Activated naive CD4-positive, alpha-beta T cell treated with anti-CD3 and anti-CD28 coated beads for 36 hours (primary cell): ENCODE data around the gene SYNRG. TPM values are rescaled to one million over a fixed set of nuclear protein-coding genes. Genes with fewer than 3 reads are reported as not detected.
"Not testable (repeated sequence)": the region's sequence is repeated elsewhere in the genome, so short reads cannot be mapped to it uniquely, and the experiment has no call there.

ENCODE experiments used
- CTCF ChIA-PET: fragments of 350-600 bp; sonication (Branson Sonifier 250); formaldehyde crosslinking; loops from one replicate; lab custom pipeline; 2021; ENCODE audit warnings: antibody characterized with exemption; lab: Charles Lee
- DNase-seq: peaks from one replicate; pipeline ENCODE4 v3.0.0-alpha.2; 2020
- H3K27ac Mint-ChIP-seq: one replicate; pipeline ENCODE4 v1.8.0; 2021; ENCODE audit warnings: mild to moderate bottlenecking, mixed read lengths
- H3K27me3 Mint-ChIP-seq: one replicate; pipeline ENCODE4 v1.8.0; 2021; ENCODE audit warnings: low read depth, mixed read lengths
- H3K36me3 Mint-ChIP-seq: one replicate; pipeline ENCODE4 v1.8.0; 2021; ENCODE audit warnings: low read depth, mixed read lengths
- H3K4me1 Mint-ChIP-seq: one replicate; pipeline ENCODE4 v1.8.0; 2021; ENCODE audit warnings: low read depth, mixed read lengths
- H3K4me3 Mint-ChIP-seq: one replicate; pipeline ENCODE4 v1.8.0; 2021; ENCODE audit warnings: mild to moderate bottlenecking, moderate library complexity, mixed read lengths
- H3K9me3 Mint-ChIP-seq: one replicate; pipeline ENCODE4 v1.8.0; 2021; ENCODE audit warnings: mixed read lengths
- intact Hi-C: fragments of 100-400 bp; cut with micrococcal nuclease; formaldehyde crosslinking; loops from one replicate; pipeline ENCODE4 v1.15.1; 2023
- total RNA-seq, 2 experiments: library from RNA; stranded (reverse); gene quantifications; one replicate each; pipeline ENCODE4 v1.2.3, GENCODE V29; 2021

The SYNRG gene
- total RNA-seq, 2 experiments from 2014 or later = 39.1 to 40.1 TPM

DNA sequence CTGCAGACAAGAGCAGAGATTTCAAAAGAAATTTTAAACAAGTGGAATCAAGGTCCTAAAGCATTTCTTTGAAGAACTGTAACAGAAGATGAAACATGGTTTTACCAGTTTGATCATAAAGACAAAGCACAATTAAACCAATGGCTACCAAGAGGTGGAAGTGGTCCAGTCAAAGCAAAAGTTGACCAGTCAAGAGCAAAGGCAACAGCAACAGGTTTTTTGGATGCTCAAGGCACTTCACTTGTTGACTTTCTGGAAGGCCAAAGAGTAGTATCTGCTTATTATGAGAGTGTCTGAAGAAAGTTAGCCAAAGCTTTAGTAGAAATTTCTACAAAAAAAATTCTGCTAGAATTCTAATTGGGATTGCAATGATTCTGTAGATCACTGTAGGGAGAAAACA is 28.7 kb upstream of the SYNRG start:
- CTCF ChIA-PET = no interaction called here
- Mint-ChIP-seq H3K27me3 (no peaks in the 10 kb centered on the region), H3K36me3 (peaks cover 31% of the 10 kb centered on the region), H3K4me1 (peaks cover 21% of the 10 kb centered on the region), H3K27ac (no peak overlapping the region), H3K9me3 (no peaks in the 10 kb centered on the region), H3K4me3 (no peak overlapping the region)
- DNase-seq = no peak
- intact Hi-C loops = no loop called here

GRCh38 chr17:37616430-37616829 is 7.2 kb upstream of the SYNRG start:
- intact Hi-C loops, H3K4me1 Mint-ChIP-seq, H3K4me3 Mint-ChIP-seq, H3K27me3 Mint-ChIP-seq, H3K27ac Mint-ChIP-seq, DNase-seq, CTCF ChIA-PET, H3K9me3 Mint-ChIP-seq: not testable (repeated sequence)
- H3K36me3 Mint-ChIP-seq = peaks cover 14% of the 10 kb centered on the region

DNA sequence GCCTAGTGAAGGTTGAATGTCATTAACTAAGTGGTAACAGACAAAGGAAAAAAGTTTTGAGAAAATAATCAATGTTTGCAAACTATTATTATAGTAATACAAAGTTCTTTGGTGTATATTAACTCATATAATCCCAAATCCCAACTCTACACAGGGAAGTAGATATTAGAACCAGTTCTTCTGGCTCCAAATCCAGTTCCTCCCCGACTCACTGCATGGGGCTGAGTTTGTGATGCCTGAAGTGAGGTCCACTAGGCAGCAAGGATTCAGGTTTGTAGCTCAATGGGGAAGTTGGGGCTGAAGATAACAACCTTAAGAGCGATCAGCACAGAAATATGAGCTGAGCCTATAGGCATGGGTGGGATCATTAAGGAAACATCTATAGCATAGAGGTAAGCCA is 5.6 kb upstream of the SYNRG start:
- intact Hi-C loops = no loop called here
- Mint-ChIP-seq H3K27me3 (no peaks in the 10 kb centered on the region), H3K27ac (no peak overlapping the region), H3K36me3 (peaks cover 8% of the 10 kb centered on the region), H3K9me3 (no peaks in the 10 kb centered on the region), H3K4me3 (no peak overlapping the region), H3K4me1 (peaks cover under 1% of the 10 kb centered on the region)
- no peak for DNase-seq
- CTCF ChIA-PET = no interaction called here

GRCh38 chr17:37614391-37614790 is 5.2 kb upstream of the SYNRG start:
- Mint-ChIP-seq H3K4me3 (no peak overlapping the region), H3K27ac (no peak overlapping the region), H3K36me3 (peaks cover 8% of the 10 kb centered on the region), H3K27me3 (no peaks in the 10 kb centered on the region), H3K4me1 (peaks cover 4% of the 10 kb centered on the region), H3K9me3 (no peaks in the 10 kb centered on the region)
- no peak for DNase-seq
- CTCF ChIA-PET = no interaction called here
- intact Hi-C loops = no loop called here

- intact Hi-C loops = no loop called here
- H3K4me3 Mint-ChIP-seq = no peak overlapping the region
- no peak for DNase-seq
- H3K27me3 Mint-ChIP-seq = no peaks in the 10 kb centered on the region
- peaks cover 21% of the 10 kb centered on the region for H3K4me1 Mint-ChIP-seq
- CTCF ChIA-PET = interaction anchor here (0.6 kb wide), 1 partner anchor 39 kb away, joined by 3 read pairs; no protein-coding TSS in a partner anchor
- peaks cover 4% of the 10 kb centered on the region for H3K36me3 Mint-ChIP-seq
- H3K27ac Mint-ChIP-seq = no peak overlapping the region
- H3K9me3 Mint-ChIP-seq = no peaks in the 10 kb centered on the region
Measured at GRCh38 chr17:37610971-37611370, 1.8 kb upstream of the SYNRG start.

DNA sequence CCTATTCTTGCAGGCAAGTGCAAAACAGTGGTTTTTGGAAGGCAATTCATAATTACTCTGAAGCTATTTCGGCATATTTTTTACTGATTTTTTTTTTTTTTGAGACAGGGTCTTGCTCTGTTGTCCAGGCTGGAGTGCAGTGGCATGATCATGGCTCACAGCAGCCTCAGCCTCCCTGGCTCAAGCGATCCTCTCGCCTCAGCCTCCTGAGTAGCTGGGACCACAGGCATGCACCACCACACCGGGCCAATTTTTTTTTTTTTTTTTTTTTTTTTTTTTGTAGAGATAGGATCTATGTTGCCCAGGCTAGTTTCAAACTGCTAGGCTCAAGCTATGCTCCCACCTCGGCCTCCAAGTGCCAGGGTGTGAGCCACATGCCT is 813 bp upstream of the SYNRG start:
- H3K9me3 Mint-ChIP-seq, DNase-seq, H3K36me3 Mint-ChIP-seq, intact Hi-C loops, H3K27me3 Mint-ChIP-seq: not testable (repeated sequence)
- CTCF ChIA-PET = interaction anchor here (0.6 to 1.7 kb wide), 10 partner anchors 9 to 1819 kb away, joined by 3 to 7 read pairs (median 5); no protein-coding TSS in a partner anchor
- Mint-ChIP-seq H3K27ac (peak overlapping the region; percentile 82), H3K4me3 (peak overlapping the region; percentile 84), H3K4me1 (peaks cover 30% of the 10 kb centered on the region)

DNA sequence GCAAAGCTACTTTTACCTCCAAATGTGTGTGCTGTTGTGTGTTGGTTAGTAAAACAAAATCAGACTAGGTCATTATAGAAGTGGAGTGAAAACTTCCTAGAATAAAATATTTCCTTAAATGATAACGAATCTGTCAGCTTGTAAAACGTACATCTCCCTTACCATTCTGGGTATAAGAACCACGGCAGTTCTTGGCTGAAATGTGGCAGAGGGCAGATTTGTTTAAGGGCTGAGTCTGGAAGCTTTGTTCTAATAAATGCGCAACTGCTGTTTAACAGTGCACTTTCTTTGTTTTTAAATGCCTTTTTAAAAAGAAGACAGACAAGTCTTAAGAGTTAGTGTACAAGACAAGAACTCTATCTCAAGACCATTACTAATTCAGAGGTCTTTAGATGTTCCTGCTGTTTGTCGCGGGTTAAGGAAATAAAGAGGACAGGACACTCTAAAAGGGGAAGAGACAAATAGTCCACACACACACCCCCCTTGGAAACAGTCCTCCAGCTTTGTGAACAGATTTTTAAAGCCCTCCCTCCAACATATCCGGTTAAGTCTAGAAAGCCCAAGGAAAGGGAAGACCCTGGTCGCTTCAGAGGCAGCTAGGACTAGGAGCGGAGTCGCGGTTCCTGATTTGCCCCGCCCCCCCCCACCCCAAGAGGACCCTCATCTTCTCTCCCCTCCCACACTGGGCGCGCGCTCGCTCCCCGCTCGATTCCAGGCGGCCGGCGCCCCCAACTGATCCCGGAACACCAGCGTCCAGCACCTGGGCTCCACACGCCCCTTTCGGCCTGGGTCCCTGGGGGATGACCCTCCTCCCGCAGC is 658 bp downstream of the SYNRG start:
- Mint-ChIP-seq H3K4me3 (peak overlapping the region; percentile 84), H3K27ac (peak overlapping the region; percentile 93), H3K9me3 (no peaks in the 10 kb centered on the region), H3K27me3 (no peaks in the 10 kb centered on the region), H3K4me1 (peaks cover 43% of the 10 kb centered on the region), H3K36me3 (peaks cover 6% of the 10 kb centered on the region)
- DNase-seq = no peak
- intact Hi-C loops = loop anchor here (1.0 to 5.0 kb wide), 10 partner anchors 34 to 1061 kb away; partner anchors contain the start of genes ACACA, DDX52, DUSP14 and TADA2A
- CTCF ChIA-PET = interaction anchor here (0.7 to 1.7 kb wide), 6 partner anchors 11 to 235 kb away, joined by 3 to 7 read pairs (median 5); no protein-coding TSS in a partner anchor

- Mint-ChIP-seq H3K4me1 (peaks cover 49% of the 10 kb centered on the region), H3K36me3 (peaks cover 7% of the 10 kb centered on the region), H3K9me3 (no peaks in the 10 kb centered on the region), H3K27me3 (no peaks in the 10 kb centered on the region), H3K4me3 (peak overlapping the region; percentile 84), H3K27ac (peak overlapping the region; percentile 93)
- DNase-seq = peak; percentile 23
- CTCF ChIA-PET = interaction anchor here (1.4 kb wide), 1 partner anchor 162 kb away, joined by 3 read pairs; no protein-coding TSS in a partner anchor
- intact Hi-C loops = loop anchor here (1.0 to 5.0 kb wide), 9 partner anchors 35 to 1060 kb away; partner anchors contain the start of genes ACACA, DDX52, DUSP14 and TADA2A
Measured at GRCh38 chr17:37607637-37608331, 1.4 kb downstream of the SYNRG start.

GRCh38 chr17:37605813-37606505 is 3.3 kb downstream of the SYNRG start:
- peaks cover 8% of the 10 kb centered on the region for H3K36me3 Mint-ChIP-seq
- H3K4me3 Mint-ChIP-seq = peak overlapping the region; percentile 68
- H3K27ac Mint-ChIP-seq = peak overlapping the region; percentile 93
- intact Hi-C loops = loop anchor here (5.0 kb wide), 3 partner anchors 34 to 1059 kb away; no protein-coding TSS in a partner anchor
- no peaks in the 10 kb centered on the region for H3K9me3 Mint-ChIP-seq
- peaks cover 56% of the 10 kb centered on the region for H3K4me1 Mint-ChIP-seq
- DNase-seq = peak; percentile 74
- CTCF ChIA-PET = interaction anchor here (0.5 kb wide), 1 partner anchor 210 kb away, joined by 3 read pairs; no protein-coding TSS in a partner anchor
- no peaks in the 10 kb centered on the region for H3K27me3 Mint-ChIP-seq

DNA sequence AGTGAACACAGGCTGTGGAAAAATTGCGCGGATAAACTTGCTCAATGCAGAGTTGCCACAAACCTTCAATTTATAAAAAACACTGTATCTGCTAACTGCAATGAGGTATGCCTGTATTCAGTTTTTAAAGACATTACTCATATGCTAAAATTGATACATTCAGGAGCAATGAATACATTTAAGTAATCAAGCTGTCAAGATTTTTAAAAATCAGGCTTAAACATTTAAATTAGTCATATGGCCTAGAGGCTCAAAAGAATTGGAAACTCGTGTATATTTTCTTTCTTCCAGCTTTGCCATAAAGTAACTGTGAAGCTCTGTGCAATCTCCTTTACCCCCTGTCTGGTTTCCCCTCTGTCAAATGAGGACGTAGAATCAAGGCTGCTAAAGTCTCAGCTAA is 4.1 kb downstream of the SYNRG start:
- Mint-ChIP-seq H3K4me1 (peaks cover 61% of the 10 kb centered on the region), H3K4me3 (no peak overlapping the region), H3K9me3 (no peaks in the 10 kb centered on the region), H3K27ac (peak overlapping the region; percentile 93), H3K36me3 (peaks cover 11% of the 10 kb centered on the region), H3K27me3 (no peaks in the 10 kb centered on the region)
- DNase-seq = no peak
- intact Hi-C loops = loop anchor here (5.0 kb wide), 3 partner anchors 33 to 1058 kb away; no protein-coding TSS in a partner anchor
- CTCF ChIA-PET = interaction anchor here (1.2 to 1.7 kb wide), 4 partner anchors 10 to 231 kb away, joined by 4 to 8 read pairs (median 5); no protein-coding TSS in a partner anchor

DNA sequence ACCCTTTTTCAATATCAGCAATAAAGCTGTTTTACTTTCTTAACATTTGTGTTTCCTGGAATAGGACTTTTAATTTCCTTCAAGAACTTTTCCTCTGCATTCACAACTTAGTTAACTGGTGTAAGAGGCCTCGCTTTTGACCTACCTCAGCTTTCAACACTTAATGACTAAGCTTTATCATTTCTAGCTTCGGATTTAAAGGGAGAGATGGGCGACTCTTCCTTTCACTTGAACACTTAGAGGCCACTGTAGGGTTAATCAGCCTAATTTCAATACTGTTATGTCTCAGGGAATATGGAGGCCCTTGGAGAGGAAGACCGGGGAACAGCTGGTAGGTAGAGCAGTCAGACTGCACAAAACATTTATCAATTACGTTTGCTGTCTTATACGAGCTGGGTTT is 4.7 kb downstream of the SYNRG start:
- H3K4me1 Mint-ChIP-seq = peaks cover 58% of the 10 kb centered on the region
- H3K36me3 Mint-ChIP-seq = peaks cover 11% of the 10 kb centered on the region
- peak; percentile 28 for DNase-seq
- H3K9me3 Mint-ChIP-seq = no peaks in the 10 kb centered on the region
- H3K27ac Mint-ChIP-seq = peak overlapping the region; percentile 93
- H3K4me3 Mint-ChIP-seq = peak overlapping the region; percentile 40
- intact Hi-C loops = no loop called here
- CTCF ChIA-PET = interaction anchor here (0.9 to 1.7 kb wide), 5 partner anchors 9 to 231 kb away, joined by 4 to 8 read pairs (median 5); no protein-coding TSS in a partner anchor
- no peaks in the 10 kb centered on the region for H3K27me3 Mint-ChIP-seq
